ENCODE results near the gene CENPV.
"Not testable (repeated sequence)": the region's sequence is repeated elsewhere in the genome, so short reads cannot be mapped to it uniquely, and the experiment has no call there.

CENPV gene

GRCh38 chr17:16313139-16314090 lies 39.9 kb downstream of the CENPV start:
- DNase-seq (ENCODE audit: low read depth in 2 of 2), result no peak

GRCh38 chr17:16312061-16312460 lies 41.2 kb downstream of the CENPV start:
- not testable (repeated sequence) for DNase-seq (ENCODE audit: low read depth in 2 of 2)

GRCh38 chr17:16306211-16306610 lies 47.1 kb downstream of the CENPV start:
- DNase-seq (ENCODE audit: low read depth in 2 of 2), result no peak

GRCh38 chr17:16304830-16305229 lies 48.4 kb downstream of the CENPV start:
- DNase-seq (ENCODE audit: low read depth in 2 of 2), result no peak

GRCh38 chr17:16302856-16303255 lies 50.4 kb downstream of the CENPV start:
- DNase-seq (ENCODE audit: low read depth in 2 of 2), result no peak

GRCh38 chr17:16301963-16302855 lies 51.1 kb downstream of the CENPV start:
- no peak for DNase-seq (ENCODE audit: low read depth in 2 of 2)

- DNase-seq (ENCODE audit: low read depth in 2 of 2), result no peak
These were observed 52.7 kb downstream of the CENPV start for GRCh38 chr17:16300554-16300953.

- DNase-seq (ENCODE audit: low read depth in 2 of 2), result no peak
These were observed 55.1 kb downstream of the CENPV start for GRCh38 chr17:16298140-16298662.

- no peak for DNase-seq (ENCODE audit: low read depth in 2 of 2)
These were observed 55.7 kb downstream of the CENPV start for GRCh38 chr17:16297367-16298139.

- not testable (repeated sequence) for DNase-seq (ENCODE audit: low read depth in 2 of 2)
These were observed 57.2 kb downstream of the CENPV start for GRCh38 chr17:16296072-16296471.

- DNase-seq (ENCODE audit: low read depth in 2 of 2), result no peak
These were observed 58.7 kb downstream of the CENPV start for GRCh38 chr17:16294560-16294959.

GRCh38 chr17:16293931-16294330 lies 59.3 kb downstream of the CENPV start:
- no peak for DNase-seq (ENCODE audit: low read depth in 2 of 2)

Measured in stimulated activated CD4-positive, alpha-beta T cell treated with anti-CD3 and anti-CD28 coated beads, Interleukin-1b, Interleukin-23, amount 100 ng/mL, for 4 hours (primary cell).